Activated CD8-positive, alpha-beta memory T cell treated with anti-CD3 and anti-CD28 coated beads, Interleukin-2, amount 50 U/mL, for 24 hours (primary cell): ENCODE data around the gene USP54.

Experiments
- DNase-seq: peaks from one replicate; pipeline ENCODE4 v3.0.0-alpha.2; 2020; ENCODE audit errors: extremely low read depth

The USP54 gene

DNA sequence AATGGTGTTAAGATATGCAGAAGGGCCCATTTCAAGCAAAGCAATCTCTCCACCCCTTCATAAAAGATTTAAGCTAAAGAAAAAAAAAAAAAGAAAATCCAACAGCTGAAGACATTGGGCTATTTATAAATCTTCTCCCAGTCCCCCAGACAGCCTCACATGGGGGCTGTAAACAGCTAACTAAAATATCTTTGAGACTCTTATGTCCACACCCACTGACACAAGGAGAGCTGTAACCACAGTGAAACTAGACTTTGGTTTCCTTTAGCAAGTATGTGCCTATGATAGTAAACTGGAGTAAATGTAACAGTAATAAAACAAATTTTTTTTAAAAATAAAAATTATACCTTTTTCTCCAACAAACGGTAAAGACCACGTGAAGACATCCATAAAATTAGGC lies 123.9 kb downstream of the USP54 start:
- DNase-seq = no peak

DNA sequence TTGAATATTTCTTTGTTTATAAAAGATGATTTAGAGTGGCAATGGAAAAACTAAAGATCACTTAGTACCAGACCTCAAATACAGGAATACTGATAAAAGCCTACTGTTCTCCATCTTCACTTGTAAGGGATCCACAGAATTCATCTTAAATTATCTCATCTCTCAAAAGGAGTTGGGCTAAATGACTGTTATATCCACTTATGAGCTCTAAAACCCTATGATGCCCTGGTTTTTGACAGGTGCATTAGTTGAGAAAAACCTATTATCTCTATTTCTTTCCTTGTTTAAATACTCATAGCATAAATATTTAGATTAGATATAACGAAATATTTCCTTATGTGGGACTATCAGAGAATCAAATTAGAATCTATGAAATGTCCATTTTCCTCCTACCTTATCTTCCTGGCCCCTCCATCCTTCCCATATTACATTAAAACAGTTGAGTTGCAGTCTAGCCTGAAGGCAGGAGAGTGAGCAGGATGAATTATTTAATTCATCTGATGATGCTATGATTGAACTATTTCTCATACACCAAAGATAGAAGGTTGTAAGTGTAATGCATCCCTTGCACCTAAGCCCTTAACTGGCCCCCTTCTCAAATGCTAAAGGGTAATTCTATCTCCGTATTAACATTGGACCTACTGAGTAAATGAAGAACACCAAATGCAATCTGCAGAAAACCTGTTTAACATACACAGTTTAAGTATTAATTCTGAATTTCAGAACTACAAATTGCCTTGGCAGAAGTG lies 125.0 kb downstream of the USP54 start:
- no peak for DNase-seq

DNA sequence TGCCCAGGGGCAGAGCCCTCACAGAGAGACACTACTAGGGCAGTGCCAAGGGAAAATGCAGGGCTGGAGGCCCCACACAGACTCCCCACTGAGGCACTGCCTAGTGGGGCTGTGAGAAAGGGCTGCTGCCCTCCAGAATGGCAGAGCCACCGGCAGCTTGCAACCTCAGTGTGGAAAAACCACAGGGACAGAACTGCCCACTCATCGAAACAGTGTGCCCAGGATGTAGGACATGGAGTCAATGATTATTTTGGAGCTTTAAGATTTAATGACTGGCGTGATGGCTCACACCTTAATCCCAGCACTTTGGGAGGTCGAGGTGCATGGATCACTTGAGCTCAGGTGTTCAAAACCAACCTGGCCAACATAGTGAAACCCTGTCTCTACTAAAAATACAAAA lies 130.2 kb downstream of the USP54 start:
- no peak for DNase-seq

- no peak for DNase-seq
Observed at GRCh38 chr10:73459683-73460314, 131.3 kb downstream of the USP54 start.

DNA sequence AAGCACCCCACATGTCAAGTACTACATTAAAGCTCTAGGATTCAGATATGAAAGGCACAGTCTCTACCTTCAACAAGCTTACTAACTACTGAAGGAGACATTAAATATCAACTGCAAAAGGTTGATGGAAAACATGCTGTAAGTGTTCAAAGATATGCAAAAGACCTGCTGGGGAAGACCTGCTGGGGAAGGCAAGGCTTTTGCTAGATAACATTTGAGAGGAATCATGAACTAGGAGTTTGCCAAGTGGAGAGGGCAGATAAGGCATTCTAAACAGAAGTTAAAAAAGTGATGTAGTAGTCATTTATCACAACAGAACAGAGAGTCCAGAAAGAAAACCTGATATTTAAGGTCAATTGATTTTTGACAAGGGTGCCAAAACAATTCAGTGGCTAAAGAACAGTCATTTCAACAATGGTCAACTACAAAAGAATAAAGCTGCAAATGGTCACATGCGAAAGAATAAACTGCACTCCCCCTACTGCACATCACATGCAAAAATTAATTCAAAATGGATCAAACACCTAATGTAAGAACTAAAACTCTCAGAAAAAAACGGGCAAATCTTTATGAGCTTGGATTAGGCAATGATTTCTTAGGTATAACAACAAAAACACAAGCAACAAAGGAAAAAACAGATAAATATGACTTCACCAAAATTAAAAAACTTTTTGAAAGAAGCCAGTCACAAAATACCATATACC lies 134.8 kb downstream of the USP54 start:
- DNase-seq = no peak

DNA sequence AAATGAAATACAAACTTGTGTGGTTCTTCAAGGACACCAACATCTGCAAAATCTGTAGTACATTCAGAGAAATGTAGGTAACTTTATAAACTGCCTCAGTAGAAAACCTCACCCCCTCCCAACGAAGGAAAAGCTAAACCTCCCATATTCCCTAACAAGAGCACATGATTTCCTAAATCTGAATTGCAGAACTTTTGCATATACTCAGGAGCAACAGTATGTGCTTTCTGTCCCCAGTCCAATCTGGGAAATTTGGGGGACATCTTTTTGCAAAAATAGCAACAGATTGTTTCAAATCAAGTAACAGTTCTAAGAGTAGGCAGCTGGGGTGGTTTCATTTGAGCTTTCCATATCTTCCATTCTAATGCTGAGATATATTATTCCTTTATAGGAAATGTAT lies 142.0 kb downstream of the USP54 start:
- DNase-seq = no peak

GRCh38 chr10:73448384-73448783 lies 142.8 kb downstream of the USP54 start:
- no peak for DNase-seq
